ENCODE data around the gene TSPAN18.

The TSPAN18 gene

DNA sequence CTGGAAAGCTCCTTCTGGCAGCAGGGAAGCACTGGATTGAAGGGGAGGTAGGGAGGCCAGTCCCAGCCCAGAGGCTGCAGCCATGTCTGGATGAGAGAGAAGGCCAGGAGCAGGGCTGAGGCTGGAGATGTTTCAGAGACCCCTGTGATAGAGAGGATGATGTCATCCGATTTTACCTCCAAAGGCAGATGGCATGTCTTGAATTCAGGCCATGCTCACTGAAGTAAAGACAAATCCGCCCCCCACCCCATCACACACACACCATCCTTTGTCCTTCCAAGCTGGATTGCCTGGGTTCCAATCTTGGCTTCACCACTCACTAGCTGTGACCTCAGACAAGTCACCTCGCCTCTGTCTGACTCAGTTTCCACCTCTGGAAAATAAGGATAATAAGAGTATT is 176.8 kb downstream of the TSPAN18 start:
- no peaks in the 10 kb centered on the region; the same call in 1 of the 2 replicates for H3K27me3 ChIP-seq (replicated peaks; ENCODE audit: insufficient read depth, low read length)
- no peaks in the 10 kb centered on the region for H3K79me2 ChIP-seq (ENCODE audit: low read length)
- no peak for DNase-seq
- no peak overlapping the region for H3K4me3 ChIP-seq (ENCODE audit: low read length)
- no peaks in the 10 kb centered on the region for H3K9me3 ChIP-seq (replicated peaks; ENCODE audit: insufficient read depth, low read length)
- no peaks in the 10 kb centered on the region for H4K20me1 ChIP-seq (ENCODE audit: insufficient read depth, low read length)
- no peak overlapping the region for H2AFZ ChIP-seq (ENCODE audit: low read length)
- no peaks in the 10 kb centered on the region for H3K4me1 ChIP-seq (ENCODE audit: low read length)
- TF ChIP-seq, protein P1, sequence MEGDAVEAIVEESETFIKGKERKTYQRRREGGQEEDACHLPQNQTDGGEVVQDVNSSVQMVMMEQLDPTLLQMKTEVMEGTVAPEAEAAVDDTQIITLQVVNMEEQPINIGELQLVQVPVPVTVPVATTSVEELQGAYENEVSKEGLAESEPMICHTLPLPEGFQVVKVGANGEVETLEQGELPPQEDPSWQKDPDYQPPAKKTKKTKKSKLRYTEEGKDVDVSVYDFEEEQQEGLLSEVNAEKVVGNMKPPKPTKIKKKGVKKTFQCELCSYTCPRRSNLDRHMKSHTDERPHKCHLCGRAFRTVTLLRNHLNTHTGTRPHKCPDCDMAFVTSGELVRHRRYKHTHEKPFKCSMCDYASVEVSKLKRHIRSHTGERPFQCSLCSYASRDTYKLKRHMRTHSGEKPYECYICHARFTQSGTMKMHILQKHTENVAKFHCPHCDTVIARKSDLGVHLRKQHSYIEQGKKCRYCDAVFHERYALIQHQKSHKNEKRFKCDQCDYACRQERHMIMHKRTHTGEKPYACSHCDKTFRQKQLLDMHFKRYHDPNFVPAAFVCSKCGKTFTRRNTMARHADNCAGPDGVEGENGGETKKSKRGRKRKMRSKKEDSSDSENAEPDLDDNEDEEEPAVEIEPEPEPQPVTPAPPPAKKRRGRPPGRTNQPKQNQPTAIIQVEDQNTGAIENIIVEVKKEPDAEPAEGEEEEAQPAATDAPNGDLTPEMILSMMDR (IDR thresholded peaks at IDR 0.05; ENCODE audit: low read length), result no peak
- no peak for TF ChIP-seq EZH2phosphoT487 (IDR thresholded peaks at IDR 0.05; ENCODE audit: low read length)
- no peak for TF ChIP-seq EZH2 (optimal IDR thresholded peaks at IDR 0.05; ENCODE audit: low read depth, low read length)
- no peaks in the 10 kb centered on the region for H3K9me2 ChIP-seq (replicated peaks; ENCODE audit: insufficient read depth, low read length)
- H3K36me3 ChIP-seq (replicated peaks; ENCODE audit: insufficient read depth, low read length), result no peaks in the 10 kb centered on the region
- H3F3A ChIP-seq (ENCODE audit: insufficient read depth, low read length), result no peaks in the 10 kb centered on the region
- H3K4me2 ChIP-seq (ENCODE audit: low read depth, low read length), result no peak overlapping the region
- no peak overlapping the region for H3K27ac ChIP-seq (ENCODE audit: low read length)
- no peak overlapping the region for H3K9ac ChIP-seq (ENCODE audit: low read length)

DNA sequence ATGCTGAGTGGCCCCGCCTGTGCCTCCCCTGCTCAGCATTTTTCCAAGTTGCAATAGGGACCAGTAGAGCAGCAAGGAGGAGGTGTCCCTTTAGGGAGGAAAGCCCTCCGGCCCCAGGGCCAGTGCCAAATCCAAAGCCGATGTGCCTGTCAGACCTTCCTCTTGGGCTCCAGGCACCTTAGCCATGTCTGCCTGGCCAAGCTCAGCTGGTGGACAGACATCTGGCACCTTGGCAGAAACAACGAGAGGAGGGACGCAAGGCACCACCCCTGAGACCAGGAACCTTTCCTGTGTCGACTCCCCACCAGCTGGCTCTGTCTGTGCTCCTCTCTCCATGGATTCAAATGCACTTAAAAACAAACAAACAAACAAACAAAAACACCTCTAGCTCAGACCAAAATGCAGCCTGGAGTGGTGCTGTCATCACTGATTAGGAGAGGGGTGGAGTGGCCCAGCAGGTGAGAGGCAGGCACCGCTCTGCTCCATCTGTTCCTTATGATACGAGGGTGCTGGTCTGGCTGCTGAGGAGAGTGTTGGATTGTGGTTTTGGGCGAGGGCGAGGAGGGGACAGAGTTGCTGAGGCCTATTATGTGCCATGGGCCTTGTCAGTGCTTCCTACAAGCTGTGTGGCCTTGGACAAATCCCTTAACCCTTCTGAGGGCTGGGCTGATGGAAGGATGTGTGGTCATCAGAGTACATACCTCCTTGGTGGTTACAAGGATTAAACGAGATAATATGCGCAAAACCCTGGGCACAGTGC is 177.7 kb downstream of the TSPAN18 start:
- Histone ChIP-seq H3K4me1 (ENCODE audit: low read length) (no peaks in the 10 kb centered on the region), H3K9me3 (replicated peaks; ENCODE audit: insufficient read depth, low read length) (no peaks in the 10 kb centered on the region), H3F3A (ENCODE audit: insufficient read depth, low read length) (no peaks in the 10 kb centered on the region), H2AFZ (ENCODE audit: low read length) (no peak overlapping the region), H4K20me1 (ENCODE audit: insufficient read depth, low read length) (no peaks in the 10 kb centered on the region), H3K9ac (ENCODE audit: low read length) (no peak overlapping the region), H3K4me3 (ENCODE audit: low read length) (no peak overlapping the region), H3K27ac (ENCODE audit: low read length) (no peak overlapping the region), H3K9me2 (replicated peaks; ENCODE audit: insufficient read depth, low read length) (no peaks in the 10 kb centered on the region), H3K79me2 (ENCODE audit: low read length) (no peaks in the 10 kb centered on the region), H3K4me2 (ENCODE audit: low read depth, low read length) (no peak overlapping the region), H3K27me3 (replicated peaks; ENCODE audit: insufficient read depth, low read length) (no peaks in the 10 kb centered on the region; the same call in 1 of the 2 replicates), H3K36me3 (replicated peaks; ENCODE audit: insufficient read depth, low read length) (no peaks in the 10 kb centered on the region)
- no peak for DNase-seq
- TF ChIP-seq EZH2 (optimal IDR thresholded peaks at IDR 0.05; ENCODE audit: low read depth, low read length), result no peak
- TF ChIP-seq, protein P1 (IDR thresholded peaks at IDR 0.05; ENCODE audit: low read length), result no peak

DNA sequence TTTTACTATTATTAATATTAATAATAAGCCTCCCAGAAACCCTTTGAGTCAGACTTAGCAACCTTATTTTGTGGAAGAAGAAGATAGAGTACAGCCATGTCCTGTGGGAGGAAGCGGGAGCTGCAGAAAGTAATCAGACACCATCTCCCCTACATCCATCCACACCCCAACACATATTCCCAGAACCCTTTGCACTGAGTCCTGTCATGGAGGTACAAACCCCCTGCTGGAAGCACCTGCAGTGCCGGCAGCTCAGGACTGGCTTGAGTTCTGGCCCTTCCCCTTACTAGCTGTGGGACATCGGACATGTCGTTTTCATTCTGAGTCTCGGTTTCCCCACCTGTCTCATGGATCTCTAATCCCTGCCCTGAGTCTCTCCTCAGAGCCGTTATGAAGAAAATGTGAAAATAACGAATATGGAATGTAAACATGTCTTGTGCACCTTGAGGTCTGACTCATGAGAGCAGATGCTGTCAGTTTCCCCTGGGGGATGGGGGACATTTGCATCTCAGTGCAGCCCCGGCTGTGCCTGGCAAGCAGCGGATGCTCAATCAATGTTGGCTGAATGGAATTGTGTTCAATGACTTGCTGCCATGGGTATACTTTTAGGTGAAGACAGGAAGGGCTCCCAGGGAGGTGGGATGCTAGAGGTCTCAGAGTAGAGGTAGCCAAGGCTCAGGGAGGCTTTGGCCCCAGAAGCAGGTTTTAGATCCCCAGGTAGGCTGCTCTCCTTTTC is 178.5 kb downstream of the TSPAN18 start:
- H3K4me1 ChIP-seq (ENCODE audit: low read length), result no peaks in the 10 kb centered on the region
- no peaks in the 10 kb centered on the region for H3F3A ChIP-seq (ENCODE audit: insufficient read depth, low read length)
- TF ChIP-seq EZH2 (optimal IDR thresholded peaks at IDR 0.05; ENCODE audit: low read depth, low read length) (no peak), EZH2phosphoT487 (IDR thresholded peaks at IDR 0.05; ENCODE audit: low read length) (no peak)
- TF ChIP-seq, protein P1 (IDR thresholded peaks at IDR 0.05; ENCODE audit: low read length), result no peak
- no peaks in the 10 kb centered on the region for H3K79me2 ChIP-seq (ENCODE audit: low read length)
- H3K4me2 ChIP-seq (ENCODE audit: low read depth, low read length), result no peak overlapping the region
- no peak overlapping the region for H2AFZ ChIP-seq (ENCODE audit: low read length)
- H3K9me2 ChIP-seq (replicated peaks; ENCODE audit: insufficient read depth, low read length), result no peaks in the 10 kb centered on the region
- H4K20me1 ChIP-seq (ENCODE audit: insufficient read depth, low read length), result no peaks in the 10 kb centered on the region
- DNase-seq, result no peak
- H3K36me3 ChIP-seq (replicated peaks; ENCODE audit: insufficient read depth, low read length), result no peaks in the 10 kb centered on the region
- H3K27me3 ChIP-seq (replicated peaks; ENCODE audit: insufficient read depth, low read length), result no peaks in the 10 kb centered on the region; the same call in 1 of the 2 replicates
- no peak overlapping the region for H3K27ac ChIP-seq (ENCODE audit: low read length)
- no peak overlapping the region for H3K4me3 ChIP-seq (ENCODE audit: low read length)
- no peaks in the 10 kb centered on the region for H3K9me3 ChIP-seq (replicated peaks; ENCODE audit: insufficient read depth, low read length)
- H3K9ac ChIP-seq (ENCODE audit: low read length), result no peak overlapping the region
